NOMO-1 treated with DMSO at 0.1 percent for 48 hours (cell line): ENCODE results near the gene CLDN2.
"Not testable (repeated sequence)": the region's sequence is repeated elsewhere in the genome, so short reads cannot be mapped to it uniquely, and the experiment has no call there.

ENCODE experiments used
- DNase-seq: peaks from one replicate; lab custom pipeline; 2025; ENCODE audit not compliant: unreplicated experiment; lab: John Stamatoyannopoulos, UW

The CLDN2 gene

GRCh38 chrX:106919932-106920452 is at the start of gene CLDN2:
CLDN2 (plus strand) TSS chrX:106920402; CDS start chrX:106928229, 7,827 bp downstream.
- no peak for DNase-seq

- not testable (repeated sequence) for DNase-seq
Observed at GRCh38 chrX:106872796-106873195, 47.4 kb upstream of the CLDN2 start.

GRCh38 chrX:106874075-106874474 is 46.1 kb upstream of the CLDN2 start:
- DNase-seq, result peak; percentile 24

- no peak for DNase-seq
Observed at GRCh38 chrX:106875151-106875550, 45.1 kb upstream of the CLDN2 start.

- no peak for DNase-seq
Observed at GRCh38 chrX:106889468-106889867, 30.7 kb upstream of the CLDN2 start.

GRCh38 chrX:106891762-106892460 is 28.3 kb upstream of the CLDN2 start:
- no peak for DNase-seq

GRCh38 chrX:106894392-106894909 is 25.8 kb upstream of the CLDN2 start:
- DNase-seq, result peak; percentile 34

GRCh38 chrX:106894978-106895452 is 25.2 kb upstream of the CLDN2 start:
- no peak for DNase-seq

- no peak for DNase-seq
Observed at GRCh38 chrX:106897259-106897658, 22.9 kb upstream of the CLDN2 start.

- peak; percentile 46 for DNase-seq
Observed at GRCh38 chrX:106898462-106898861, 21.7 kb upstream of the CLDN2 start.

- no peak for DNase-seq
Observed at GRCh38 chrX:106899276-106899675, 20.9 kb upstream of the CLDN2 start.

- no peak for DNase-seq
Observed at GRCh38 chrX:106899841-106900240, 20.4 kb upstream of the CLDN2 start.

- DNase-seq, result no peak
Observed at GRCh38 chrX:106901341-106901740, 18.9 kb upstream of the CLDN2 start.

- DNase-seq, result no peak
Observed at GRCh38 chrX:106901781-106902219, 18.4 kb upstream of the CLDN2 start.

GRCh38 chrX:106902684-106903083 is 17.5 kb upstream of the CLDN2 start:
- no peak for DNase-seq

GRCh38 chrX:106903291-106903824 is 16.8 kb upstream of the CLDN2 start, which contains the start of gene RIPPLY1:
RIPPLY1 (minus strand) TSS chrX:106903341; CDS start chrX:106903287, 54 bp downstream.
- no peak for DNase-seq

- DNase-seq, result no peak
Observed at GRCh38 chrX:106903856-106904528, 16.2 kb upstream of the CLDN2 start.

GRCh38 chrX:106905064-106905708 is 15.0 kb upstream of the CLDN2 start:
- DNase-seq, result no peak

- DNase-seq, result no peak
Observed at GRCh38 chrX:106906361-106906760, 13.8 kb upstream of the CLDN2 start.

GRCh38 chrX:106912864-106913263 is 7.3 kb upstream of the CLDN2 start:
- DNase-seq, result no peak
